GM12801 (cell line): ENCODE results near the gene DNAH2.

Experiments
- TF ChIP-seq, protein P1 (sequence below): IDR thresholded peaks from one replicate; pipeline ENCODE4 v1.5.1; 2011; ENCODE audit warnings: control low read depth; ENCODE audit not compliant: insufficient read length; ENCODE audit errors: extremely low read depth

The DNAH2 gene

DNA sequence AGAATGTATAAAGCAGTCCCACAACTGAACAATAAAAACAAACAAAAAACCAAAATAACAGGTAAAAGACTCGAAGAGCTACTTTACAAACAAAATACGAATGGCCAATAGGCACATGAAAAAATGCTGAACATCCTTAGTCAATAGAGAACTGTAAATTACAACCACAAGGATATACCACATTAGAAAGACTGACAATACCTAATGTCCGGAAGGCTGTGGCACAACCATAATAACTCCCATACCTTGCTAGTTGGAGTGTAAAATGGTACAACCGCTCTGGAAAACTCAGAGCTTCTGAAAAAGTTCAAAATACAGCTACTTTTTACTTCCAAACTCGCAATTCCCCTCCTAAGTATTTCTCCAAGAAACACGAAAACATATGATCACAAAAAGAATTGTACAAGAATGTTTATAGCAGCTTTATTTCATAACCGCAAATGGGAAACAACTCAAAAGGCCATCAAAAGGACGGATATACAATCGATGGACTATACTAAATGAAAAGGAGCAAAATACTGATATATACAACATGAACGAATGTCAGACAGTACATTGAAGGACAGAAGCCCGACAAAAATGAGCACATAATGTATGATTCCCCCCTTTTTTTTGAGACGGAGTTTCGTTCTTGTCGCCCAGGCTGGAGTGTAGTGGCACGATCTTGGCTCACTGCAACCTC lies 32.6 kb upstream of the DNAH2 start:
- TF ChIP-seq, protein P1, sequence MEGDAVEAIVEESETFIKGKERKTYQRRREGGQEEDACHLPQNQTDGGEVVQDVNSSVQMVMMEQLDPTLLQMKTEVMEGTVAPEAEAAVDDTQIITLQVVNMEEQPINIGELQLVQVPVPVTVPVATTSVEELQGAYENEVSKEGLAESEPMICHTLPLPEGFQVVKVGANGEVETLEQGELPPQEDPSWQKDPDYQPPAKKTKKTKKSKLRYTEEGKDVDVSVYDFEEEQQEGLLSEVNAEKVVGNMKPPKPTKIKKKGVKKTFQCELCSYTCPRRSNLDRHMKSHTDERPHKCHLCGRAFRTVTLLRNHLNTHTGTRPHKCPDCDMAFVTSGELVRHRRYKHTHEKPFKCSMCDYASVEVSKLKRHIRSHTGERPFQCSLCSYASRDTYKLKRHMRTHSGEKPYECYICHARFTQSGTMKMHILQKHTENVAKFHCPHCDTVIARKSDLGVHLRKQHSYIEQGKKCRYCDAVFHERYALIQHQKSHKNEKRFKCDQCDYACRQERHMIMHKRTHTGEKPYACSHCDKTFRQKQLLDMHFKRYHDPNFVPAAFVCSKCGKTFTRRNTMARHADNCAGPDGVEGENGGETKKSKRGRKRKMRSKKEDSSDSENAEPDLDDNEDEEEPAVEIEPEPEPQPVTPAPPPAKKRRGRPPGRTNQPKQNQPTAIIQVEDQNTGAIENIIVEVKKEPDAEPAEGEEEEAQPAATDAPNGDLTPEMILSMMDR, result no peak

DNA sequence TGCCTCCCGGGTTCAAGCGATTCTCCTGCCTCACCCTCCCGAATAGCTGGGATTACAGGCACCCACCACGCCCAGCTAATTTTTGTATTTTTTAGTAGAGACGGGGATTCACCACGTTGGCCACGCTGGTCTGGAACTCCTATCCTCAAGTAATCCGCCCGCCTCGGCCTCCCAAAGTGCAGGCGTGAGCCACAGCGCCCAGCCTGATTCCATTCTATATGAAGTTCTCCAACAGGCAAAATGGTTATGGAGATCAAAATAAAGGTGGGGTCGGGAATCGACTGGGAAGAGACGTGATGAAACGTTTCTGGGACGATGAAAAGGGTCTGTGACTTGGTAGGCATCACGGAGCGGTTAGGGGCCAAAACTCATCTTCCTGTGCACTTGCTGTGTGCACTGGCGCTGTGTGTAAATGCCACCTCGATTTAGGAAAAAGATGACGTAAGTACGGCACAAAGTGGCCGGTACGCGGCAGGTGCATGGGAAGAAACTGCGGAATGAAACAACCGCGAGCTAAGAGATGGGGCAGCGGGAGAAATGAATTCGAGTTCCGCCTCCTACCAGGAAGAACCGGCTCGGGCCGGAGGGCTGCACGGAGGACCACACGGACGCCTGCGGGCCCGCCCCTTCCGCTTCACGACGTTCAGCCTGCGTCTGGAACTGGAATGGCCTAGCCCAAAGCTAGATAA lies 31.9 kb upstream of the DNAH2 start:
- TF ChIP-seq, protein P1, result no peak

DNA sequence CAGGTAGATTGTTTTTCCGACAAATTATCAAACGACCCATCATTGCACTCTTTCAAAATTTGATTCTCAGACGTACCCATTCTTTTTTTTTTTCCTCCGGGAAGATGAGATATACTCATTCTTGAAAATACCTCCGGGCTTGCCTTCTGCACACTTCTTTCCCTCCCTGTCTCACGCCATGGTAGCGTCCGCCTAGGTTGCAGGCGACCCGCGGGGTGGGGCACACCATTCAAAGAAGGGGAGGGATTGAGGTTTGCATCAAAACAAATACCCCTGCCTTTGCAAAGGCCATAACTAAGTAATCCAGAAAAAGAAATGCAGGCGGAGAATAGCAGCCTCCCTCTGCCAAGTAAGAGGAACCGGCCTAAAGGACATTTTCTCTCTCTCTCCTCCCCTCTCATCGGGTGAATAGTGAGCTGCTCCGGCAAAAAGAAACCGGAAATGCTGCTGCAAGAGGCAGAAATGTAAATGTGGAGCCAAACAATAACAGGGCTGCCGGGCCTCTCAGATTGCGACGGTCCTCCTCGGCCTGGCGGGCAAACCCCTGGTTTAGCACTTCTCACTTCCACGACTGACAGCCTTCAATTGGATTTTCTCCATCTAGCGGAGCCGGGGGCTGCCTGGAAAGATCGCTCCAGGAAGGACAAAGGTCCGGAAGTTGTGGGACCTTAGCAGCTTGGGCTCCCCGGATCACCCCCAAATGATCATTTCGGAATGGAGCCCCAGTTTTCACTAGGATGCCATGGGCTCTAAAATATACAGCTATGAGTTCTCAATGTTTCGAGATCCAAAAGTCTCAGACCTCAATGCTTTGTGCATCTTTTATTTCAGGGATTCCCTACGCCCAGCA lies 31.1 kb upstream of the DNAH2 start:
- TF ChIP-seq, protein P1, result no peak

DNA sequence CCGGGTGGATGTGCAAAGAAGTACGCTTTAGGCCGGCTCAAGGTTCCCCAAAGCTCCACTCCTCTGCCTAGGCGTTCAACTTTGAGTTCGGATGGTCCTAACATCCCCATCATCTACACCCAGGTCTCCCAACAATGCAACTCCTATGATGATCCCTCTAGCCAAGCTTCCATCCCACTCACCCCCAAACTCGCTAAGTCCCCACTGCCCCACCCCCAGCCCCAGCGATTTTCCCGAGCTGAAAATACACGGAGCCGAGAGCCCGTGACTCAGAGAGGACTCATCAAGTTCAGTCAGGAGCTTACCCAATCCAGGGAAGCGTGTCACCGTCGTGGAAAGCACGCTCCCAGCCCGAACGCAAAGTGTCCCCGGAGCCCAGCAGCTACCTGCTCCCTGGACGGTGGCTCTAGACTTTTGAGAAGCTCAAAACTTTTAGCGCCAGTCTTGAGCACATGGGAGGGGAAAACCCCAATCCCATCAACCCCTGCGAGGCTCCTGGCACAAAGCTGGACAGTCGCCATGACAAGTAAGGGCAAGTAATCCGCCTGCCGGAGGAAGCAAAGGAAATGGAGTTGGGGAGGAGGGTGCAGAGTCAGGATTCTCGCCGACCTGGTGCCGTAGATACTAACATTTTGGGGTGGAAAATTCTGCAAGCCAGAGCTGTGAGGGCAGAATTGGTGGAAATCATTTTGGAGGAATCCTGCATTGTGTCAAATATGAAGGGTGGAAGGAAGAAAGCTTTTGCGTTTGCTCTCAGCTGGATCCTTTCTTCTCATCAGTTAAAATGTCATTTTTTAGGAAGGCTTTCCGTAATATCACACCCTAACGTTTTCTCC lies 30.3 kb upstream of the DNAH2 start, which contains the start of gene TP53:
TP53 (minus strand) TSS at position 419 of the 836 bp plus-strand sequence. CDS start 10,896 bp downstream, outside the sequence.
- TF ChIP-seq, protein P1, result no peak

DNA sequence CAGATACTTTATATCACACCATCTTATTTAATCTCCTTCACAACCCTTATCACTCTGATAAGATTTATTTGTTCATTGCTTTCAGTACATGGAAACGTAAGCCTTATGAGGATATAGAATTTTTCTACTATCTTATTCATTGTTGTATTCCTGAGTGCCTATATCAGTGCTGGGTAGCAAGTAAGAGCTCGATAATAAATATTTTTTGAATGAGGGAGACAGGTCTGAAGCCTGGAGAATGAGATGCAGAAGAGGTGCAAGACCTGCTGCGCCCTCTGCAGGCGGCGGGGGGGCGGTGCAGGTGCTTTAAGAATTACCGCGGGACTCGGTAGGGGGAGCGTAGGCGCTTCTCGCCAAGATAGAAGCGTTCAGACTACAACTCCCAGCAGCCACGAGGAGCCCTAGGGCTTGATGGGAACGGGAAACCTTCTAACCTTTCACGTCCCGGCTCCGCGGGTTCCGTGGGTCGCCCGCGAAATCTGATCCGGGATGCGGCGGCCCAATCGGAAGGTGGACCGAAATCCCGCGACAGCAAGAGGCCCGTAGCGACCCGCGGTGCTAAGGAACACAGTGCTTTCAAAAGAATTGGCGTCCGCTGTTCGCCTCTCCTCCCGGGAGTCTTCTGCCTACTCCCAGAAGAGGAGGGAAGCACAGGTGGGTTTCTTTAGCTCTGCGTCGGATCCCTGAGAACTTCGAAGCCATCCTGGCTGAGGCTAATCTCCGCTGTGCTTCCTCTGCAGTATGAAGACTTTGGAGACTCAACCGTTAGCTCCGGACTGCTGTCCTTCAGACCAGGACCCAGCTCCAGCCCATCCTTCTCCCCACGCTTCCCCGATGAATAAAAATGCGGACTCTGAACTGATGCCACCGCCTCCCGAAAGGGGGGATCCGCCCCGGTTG lies 29.4 kb upstream of the DNAH2 start, which contains the start of gene WRAP53:
WRAP53 (plus strand) TSS at position 570 of the 900 bp plus-strand sequence; CDS start at position 742, 172 bp downstream.
- TF ChIP-seq, protein P1, result peak; percentile 27

DNA sequence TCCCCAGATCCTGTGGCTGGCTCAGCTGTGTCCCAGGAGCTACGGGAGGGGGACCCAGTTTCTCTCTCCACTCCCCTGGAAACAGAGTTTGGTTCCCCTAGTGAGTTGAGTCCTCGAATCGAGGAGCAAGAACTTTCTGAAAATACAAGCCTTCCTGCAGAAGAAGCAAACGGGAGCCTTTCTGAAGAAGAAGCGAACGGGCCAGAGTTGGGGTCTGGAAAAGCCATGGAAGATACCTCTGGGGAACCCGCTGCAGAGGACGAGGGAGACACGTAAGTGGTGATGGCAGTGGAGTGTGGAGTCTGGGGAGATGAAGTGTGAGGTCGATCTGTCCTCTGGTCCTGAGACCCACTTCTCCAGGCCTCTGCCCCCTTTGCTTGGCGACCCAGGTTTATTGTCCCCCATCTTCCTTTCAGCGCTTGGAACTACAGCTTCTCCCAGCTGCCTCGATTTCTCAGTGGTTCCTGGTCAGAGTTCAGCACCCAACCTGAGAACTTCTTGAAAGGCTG lies 28.7 kb upstream of the DNAH2 start:
- TF ChIP-seq, protein P1, result no peak
